HepG2 (cell line): ENCODE results near the gene DCST2. TPM values are rescaled to one million over a fixed set of nuclear protein-coding genes. Genes with fewer than 3 reads are reported as not detected.

Experiments
- ATF1 ChIP-seq: IDR thresholded peaks from 2 replicates; pipeline ENCODE4 v1.6.1; 2016; ENCODE audit warnings: mild to moderate bottlenecking, control low read depth
- BORCS8-MEF2B ChIP-seq: sonication (generic); formaldehyde crosslinking; IDR thresholded peaks from 2 replicates; pipeline ENCODE4 v1.8.0; 2022; ENCODE audit warnings: mild to moderate bottlenecking, missing genetic modification reagents
- CBX1 ChIP-seq: IDR thresholded peaks from one replicate; pipeline ENCODE4 v1.6.1; 2016; ENCODE audit warnings: antibody characterized with exemption, low read depth
- CREB1 ChIP-seq, 2 experiments: fragments of 450-650 bp in 1 of 2; IDR thresholded peaks; 2 replicates each; pipeline ENCODE4 v1.6.1; 2016 to 2017; ENCODE audit warnings: control low read depth in 1 of 2, mild to moderate bottlenecking in 1 of 2, missing compliant biosample characterization in 1 of 2, missing genetic modification characterization in 1 of 2
- CREM ChIP-seq, 2 experiments: sonication (generic) in 1 of 2; formaldehyde crosslinking in 1 of 2; IDR thresholded peaks; 2 replicates each; pipeline versions ENCODE4 v1.4.0 to v1.6.1; 2016 to 2020; ENCODE audit warnings: antibody characterized with exemption in 1 of 2, mild to moderate bottlenecking in 1 of 2, missing genetic modification reagents in 1 of 2
- ELF1 ChIP-seq: sonication (generic); formaldehyde crosslinking; IDR thresholded peaks from 2 replicates; pipeline ENCODE4 v1.4.0; 2020; ENCODE audit warnings: missing genetic modification reagents
- GPN1 ChIP-seq: sonication (generic); formaldehyde crosslinking; IDR thresholded peaks from 2 replicates; pipeline ENCODE4 v1.5.1; 2020; ENCODE audit warnings: missing genetic modification reagents, borderline replicate concordance
- HMG20B ChIP-seq: conservative IDR thresholded peaks from 2 replicates; pipeline ENCODE4 v1.6.1; 2016; ENCODE audit warnings: missing genetic modification reagents, missing compliant biosample characterization
- HOXA3 ChIP-seq: sonication (generic); formaldehyde crosslinking; IDR thresholded peaks from 2 replicates; pipeline ENCODE4 v1.5.0; 2020; ENCODE audit warnings: missing genetic modification reagents
- ISL2 ChIP-seq: sonication (generic); formaldehyde crosslinking; IDR thresholded peaks from 2 replicates; pipeline ENCODE4 v1.5.0; 2020; ENCODE audit warnings: missing genetic modification reagents
- MTF1 ChIP-seq: sonication (generic); formaldehyde crosslinking; IDR thresholded peaks from 2 replicates; pipeline ENCODE4 v1.5.0; 2020; ENCODE audit warnings: missing genetic modification reagents
- MXD4 ChIP-seq: IDR thresholded peaks from 2 replicates; pipeline ENCODE4 v1.6.1; 2016; ENCODE audit warnings: mild to moderate bottlenecking, missing biosample characterization, missing genetic modification reagents
- NCOA1 ChIP-seq: sonication (generic); formaldehyde crosslinking; IDR thresholded peaks from 2 replicates; pipeline ENCODE4 v1.9.0; 2021; ENCODE audit warnings: missing genetic modification reagents
- NFKBIZ ChIP-seq: IDR thresholded peaks from 2 replicates; pipeline ENCODE4 v1.6.1; 2018; ENCODE audit warnings: missing genetic modification reagents, missing compliant biosample characterization
- NR2F1 ChIP-seq, 2 experiments: fragments of 450-650 bp in 1 of 2; formaldehyde crosslinking in 1 of 2; IDR thresholded peaks; 2 replicates each; pipeline versions ENCODE4 v1.5.0 to v1.6.1; 2016 to 2020; ENCODE audit warnings: mild to moderate bottlenecking in 1 of 2, missing compliant biosample characterization in 1 of 2, missing genetic modification reagents in 1 of 2, moderate library complexity in 1 of 2
- PCBP2 ChIP-seq: fragments of 200-400 bp; formaldehyde crosslinking; optimal IDR thresholded peaks from 2 replicates; pipeline ENCODE3; 2018; ENCODE audit warnings: low read length, low read depth; ENCODE audit not compliant: poor library complexity, severe bottlenecking
- REPIN1 ChIP-seq: sonication (generic); formaldehyde crosslinking; IDR thresholded peaks from 2 replicates; pipeline ENCODE4 v1.8.0; 2022; ENCODE audit warnings: missing genetic modification reagents, low read depth, mild to moderate bottlenecking, borderline replicate concordance
- SRSF1 ChIP-seq: fragments of 200-400 bp; formaldehyde crosslinking; optimal IDR thresholded peaks from 2 replicates; pipeline ENCODE3; 2017; ENCODE audit warnings: mild to moderate bottlenecking, low read depth, low read length, moderate library complexity
- ZNF143 ChIP-seq: sonication (generic); formaldehyde crosslinking; IDR thresholded peaks from 2 replicates; pipeline ENCODE4 v1.4.0; 2020; ENCODE audit warnings: missing genetic modification reagents
- ZNF225 ChIP-seq: sonication (generic); formaldehyde crosslinking; IDR thresholded peaks from 2 replicates; pipeline ENCODE4 v1.4.0; 2020; ENCODE audit warnings: mild to moderate bottlenecking, missing genetic modification reagents
- ZNF343 ChIP-seq: sonication (generic); formaldehyde crosslinking; IDR thresholded peaks from 2 replicates; pipeline ENCODE4 v1.4.0; 2020; ENCODE audit warnings: mild to moderate bottlenecking, missing genetic modification reagents
- ZNF501 ChIP-seq: sonication (generic); formaldehyde crosslinking; IDR thresholded peaks from 2 replicates; pipeline ENCODE4 v1.5.1; 2020; ENCODE audit warnings: mild to moderate bottlenecking, moderate library complexity, missing genetic modification reagents
- ZNF713 ChIP-seq: sonication (generic); formaldehyde crosslinking; IDR thresholded peaks from 2 replicates; pipeline ENCODE4 v1.4.0; 2020; ENCODE audit warnings: mild to moderate bottlenecking, missing genetic modification reagents
- ZZZ3 ChIP-seq: sonication (generic); formaldehyde crosslinking; IDR thresholded peaks from 2 replicates; pipeline ENCODE4 v1.4.0; 2020; ENCODE audit warnings: missing genetic modification reagents, mild to moderate bottlenecking, borderline replicate concordance
- polyA plus RNA-seq, 8 experiments: library from polyadenylated mRNA; depleted of rRNA in 3 of 8; stranded (reverse) in 7 of 8; unstranded in 1 of 8; fragments of >200 nt; fragmentation: Illumina TruSeq in 4 of 8; extraction: Trizol in 4 of 8; gene quantifications; 2 replicates each; pipeline versions ENCODE4 v1.2.1 to v1.2.3, GENCODE V29; 2011 to 2016; ENCODE audit warnings: low read depth in 4 of 8, missing spikeins in 1 of 8, mixed read lengths in 1 of 8; ENCODE audit not compliant: insufficient read depth in 1 of 8
- total RNA-seq, 5 experiments: library from RNA; depleted of rRNA; stranded (reverse); fragments of >200 nt; fragmentation: Illumina TruSeq; extraction: Trizol; gene quantifications; 2 replicates each; pipeline ENCODE4 v1.2.3, GENCODE V29; 2016; ENCODE audit warnings: low read depth in 1 of 5
- TF ChIP-seq, protein P1 (sequence below): sonication (generic); formaldehyde crosslinking; conservative IDR thresholded peaks from 2 replicates; pipeline ENCODE4 v1.4.0; 2020; ENCODE audit warnings: missing genetic modification reagents
- TF ChIP-seq, protein P2 (sequence below), 2 experiments: sonication (generic) in 1 of 2; formaldehyde crosslinking in 1 of 2; IDR thresholded peaks; 2 replicates each; pipeline versions ENCODE4 v1.5.1 to v1.6.1; 2011 to 2020; ENCODE audit warnings: borderline replicate concordance in 1 of 2, low read depth in 1 of 2, low read length in 1 of 2, mild to moderate bottlenecking in 1 of 2, missing genetic modification reagents in 1 of 2, moderate library complexity in 1 of 2
- TF ChIP-seq, protein P3 (sequence below): sonication (generic); formaldehyde crosslinking; IDR thresholded peaks from 2 replicates; pipeline ENCODE4 v1.8.0; 2022; ENCODE audit warnings: low read depth, missing genetic modification reagents

The DCST2 gene
- total and polyA plus RNA-seq, 2 of the 13 experiments (the other 11 are each of a cell fraction or from before 2014, with no cell fraction given): 0.74 TPM; not detected in 1

DNA sequence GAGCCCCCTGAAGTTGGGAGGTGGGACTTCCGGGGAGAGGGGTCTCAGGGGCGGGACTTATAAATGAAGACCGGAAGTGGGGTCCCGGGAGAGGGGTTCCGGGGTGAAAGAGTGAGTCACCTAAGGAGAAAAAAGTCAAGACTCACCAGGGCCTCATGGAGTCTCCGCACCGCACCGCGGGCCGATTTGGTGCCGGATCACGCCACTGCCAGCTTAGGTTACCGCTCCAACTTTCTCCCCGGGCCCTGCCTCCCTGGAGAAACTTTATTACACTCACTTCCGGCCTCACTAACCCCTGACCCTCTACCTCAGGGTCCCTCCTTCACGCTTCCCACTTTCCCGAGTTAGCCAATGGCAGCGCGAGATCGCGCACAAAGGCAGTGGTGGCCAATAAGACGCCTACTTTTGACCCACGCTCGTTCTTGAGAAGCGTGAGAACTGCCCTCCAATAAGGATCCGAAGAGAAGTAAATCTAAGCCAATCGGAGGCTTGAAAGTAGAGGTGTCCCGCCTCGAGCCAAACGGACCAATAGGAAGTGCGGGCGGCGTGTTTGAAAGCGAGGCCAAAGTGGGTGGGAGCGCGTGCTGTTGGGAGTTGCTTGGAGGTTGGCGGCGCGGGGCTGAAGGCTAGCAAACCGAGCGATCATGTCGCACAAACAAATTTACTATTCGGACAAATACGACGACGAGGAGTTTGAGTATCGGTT is 59.3 kb downstream of the DCST2 start, which contains the start of gene CKS1B (continued):
- TF ChIP-seq NFKBIZ (CRISPR knock-in tag): no peak
- TF ChIP-seq ATF1 (CRISPR knock-in tag): peak; percentile 87
- no peak for TF ChIP-seq ISL2 (CRISPR knock-in tag)
- peak; percentile 100 for TF ChIP-seq MXD4 (CRISPR knock-in tag)
- TF ChIP-seq HOXA3 (CRISPR knock-in tag): 0 out of 2 replicates have a peak, but pooled peaks have one; percentile 42
- TF ChIP-seq SRSF1: peak; percentile 68
- TF ChIP-seq, protein P1, sequence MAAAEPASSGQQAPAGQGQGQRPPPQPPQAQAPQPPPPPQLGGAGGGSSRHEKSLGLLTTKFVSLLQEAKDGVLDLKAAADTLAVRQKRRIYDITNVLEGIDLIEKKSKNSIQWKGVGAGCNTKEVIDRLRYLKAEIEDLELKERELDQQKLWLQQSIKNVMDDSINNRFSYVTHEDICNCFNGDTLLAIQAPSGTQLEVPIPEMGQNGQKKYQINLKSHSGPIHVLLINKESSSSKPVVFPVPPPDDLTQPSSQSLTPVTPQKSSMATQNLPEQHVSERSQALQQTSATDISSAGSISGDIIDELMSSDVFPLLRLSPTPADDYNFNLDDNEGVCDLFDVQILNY (CRISPR knock-in tag): peak; percentile 97
- TF ChIP-seq BORCS8-MEF2B (CRISPR knock-in tag): peak; percentile 91
- TF ChIP-seq NCOA1: no peak
- TF ChIP-seq ZNF713 (CRISPR knock-in tag): no peak
- TF ChIP-seq ZZZ3 (CRISPR knock-in tag): peak; percentile 41; the same call in 1 of the 2 replicates
- TF ChIP-seq, protein P2, sequence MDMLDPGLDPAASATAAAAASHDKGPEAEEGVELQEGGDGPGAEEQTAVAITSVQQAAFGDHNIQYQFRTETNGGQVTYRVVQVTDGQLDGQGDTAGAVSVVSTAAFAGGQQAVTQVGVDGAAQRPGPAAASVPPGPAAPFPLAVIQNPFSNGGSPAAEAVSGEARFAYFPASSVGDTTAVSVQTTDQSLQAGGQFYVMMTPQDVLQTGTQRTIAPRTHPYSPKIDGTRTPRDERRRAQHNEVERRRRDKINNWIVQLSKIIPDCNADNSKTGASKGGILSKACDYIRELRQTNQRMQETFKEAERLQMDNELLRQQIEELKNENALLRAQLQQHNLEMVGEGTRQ (IDR thresholded peaks at IDR 0.05; ENCODE audit: low read depth, low read length): no peak
- TF ChIP-seq, protein P2 (CRISPR knock-in tag; IDR thresholded peaks at IDR 0.05; ENCODE audit: borderline replicate concordance): 0 out of 2 replicates have a peak, but pooled peaks have one; percentile 16
- peak; percentile 19; the same call in 1 of the 2 replicates for TF ChIP-seq ZNF343 (CRISPR knock-in tag)
- no peak for TF ChIP-seq HMG20B (CRISPR knock-in tag)
- TF ChIP-seq PCBP2: no peak
- TF ChIP-seq CREM (IDR thresholded peaks at IDR 0.05): peak; percentile 76
- no peak for TF ChIP-seq CREM (CRISPR knock-in tag; IDR thresholded peaks at IDR 0.05)
- peak; percentile 20 for TF ChIP-seq CBX1
- TF ChIP-seq ELF1 (CRISPR knock-in tag): peak; percentile 80
- TF ChIP-seq REPIN1 (CRISPR knock-in tag): peak; percentile 80; the same call in 1 of the 2 replicates
- TF ChIP-seq ZNF143 (CRISPR knock-in tag): no peak
- TF ChIP-seq NR2F1 (CRISPR knock-in tag; IDR thresholded peaks at IDR 0.05): peak; percentile 42 to 91; a peak in 2 of 4 replicates
- no peak for TF ChIP-seq MTF1 (CRISPR knock-in tag)
- TF ChIP-seq ZNF501 (CRISPR knock-in tag): peak; percentile 49; the same call in 1 of the 2 replicates
- TF ChIP-seq, protein P3, sequence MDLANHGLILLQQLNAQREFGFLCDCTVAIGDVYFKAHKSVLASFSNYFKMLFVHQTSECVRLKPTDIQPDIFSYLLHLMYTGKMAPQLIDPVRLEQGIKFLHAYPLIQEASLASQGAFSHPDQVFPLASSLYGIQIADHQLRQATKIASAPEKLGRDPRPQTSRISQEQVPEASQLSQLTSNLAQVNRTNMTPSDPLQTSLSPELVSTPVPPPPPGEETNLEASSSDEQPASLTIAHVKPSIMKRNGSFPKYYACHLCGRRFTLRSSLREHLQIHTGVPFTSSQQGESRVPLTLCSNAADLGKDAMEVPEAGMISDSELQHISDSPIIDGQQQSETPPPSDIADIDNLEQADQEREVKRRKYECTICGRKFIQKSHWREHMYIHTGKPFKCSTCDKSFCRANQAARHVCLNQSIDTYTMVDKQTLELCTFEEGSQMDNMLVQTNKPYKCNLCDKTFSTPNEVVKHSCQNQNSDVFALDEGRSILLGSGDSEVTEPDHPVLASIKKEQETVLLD (CRISPR knock-in tag): peak; percentile 80; the same call in 1 of the 2 replicates
- TF ChIP-seq CREB1 (IDR thresholded peaks at IDR 0.05): peak; percentile 85
- TF ChIP-seq CREB1 (CRISPR knock-in tag; IDR thresholded peaks at IDR 0.05): peak; percentile 93
- TF ChIP-seq ZNF225: no peak
- no peak for TF ChIP-seq GPN1 (CRISPR knock-in tag)
